DMS114 treated with DMSO at 0.1 percent for 48 hours (cell line): ENCODE measurements around the gene ABHD14A.
A peak's percentile ranks its signal among the peaks of the same experiment; 100 is the strongest.
"Not testable (repeated sequence)": the region's sequence is repeated elsewhere in the genome, so short reads cannot be mapped to it uniquely, and the experiment has no call there.

ENCODE experiments used
- DNase-seq: peaks from one replicate; lab custom pipeline; 2025; ENCODE audit not compliant: unreplicated experiment; lab: John Stamatoyannopoulos, UW

The ABHD14A gene

DNA sequence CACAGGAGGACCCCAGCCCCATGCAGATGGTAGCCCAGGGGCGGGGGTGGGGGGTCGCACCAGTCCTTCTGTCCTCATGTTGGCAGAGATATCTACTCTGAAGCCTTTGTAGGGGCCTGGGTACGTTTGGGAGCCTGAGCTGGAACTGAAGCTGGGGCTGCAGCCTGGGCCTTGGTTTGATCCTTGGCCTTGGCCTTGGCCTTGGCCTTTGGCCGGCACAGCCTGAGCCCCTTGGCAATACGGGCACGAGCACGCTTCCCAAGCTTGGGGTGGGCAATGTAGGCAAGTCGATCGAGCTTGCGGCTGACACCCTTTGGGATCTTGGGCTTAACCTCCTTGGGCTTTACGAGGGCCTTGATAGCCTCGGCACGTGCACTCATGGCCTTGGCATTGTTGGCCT lies 18.8 kb downstream of the ABHD14A start:
- not testable (repeated sequence) for DNase-seq

DNA sequence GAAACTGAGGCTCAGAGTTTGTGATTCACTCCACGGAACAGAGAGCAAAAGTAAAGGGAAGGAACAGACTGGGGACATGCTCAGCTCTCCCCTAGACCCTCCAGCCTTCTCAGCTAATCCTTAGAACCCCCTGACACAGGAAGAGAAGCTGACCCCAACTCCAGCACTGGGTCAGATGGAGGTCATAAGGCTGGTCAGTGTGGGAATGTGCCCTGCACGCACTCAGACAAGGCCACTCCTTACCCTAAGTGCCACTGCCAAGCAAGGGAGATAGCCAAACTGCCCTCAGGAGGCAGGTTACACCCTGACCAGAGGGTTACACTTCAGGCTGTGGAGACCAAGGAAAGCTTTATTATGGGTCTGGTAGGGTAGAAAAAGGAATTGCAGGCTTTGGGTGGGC lies 19.7 kb downstream of the ABHD14A start:
- no peak for DNase-seq

DNA sequence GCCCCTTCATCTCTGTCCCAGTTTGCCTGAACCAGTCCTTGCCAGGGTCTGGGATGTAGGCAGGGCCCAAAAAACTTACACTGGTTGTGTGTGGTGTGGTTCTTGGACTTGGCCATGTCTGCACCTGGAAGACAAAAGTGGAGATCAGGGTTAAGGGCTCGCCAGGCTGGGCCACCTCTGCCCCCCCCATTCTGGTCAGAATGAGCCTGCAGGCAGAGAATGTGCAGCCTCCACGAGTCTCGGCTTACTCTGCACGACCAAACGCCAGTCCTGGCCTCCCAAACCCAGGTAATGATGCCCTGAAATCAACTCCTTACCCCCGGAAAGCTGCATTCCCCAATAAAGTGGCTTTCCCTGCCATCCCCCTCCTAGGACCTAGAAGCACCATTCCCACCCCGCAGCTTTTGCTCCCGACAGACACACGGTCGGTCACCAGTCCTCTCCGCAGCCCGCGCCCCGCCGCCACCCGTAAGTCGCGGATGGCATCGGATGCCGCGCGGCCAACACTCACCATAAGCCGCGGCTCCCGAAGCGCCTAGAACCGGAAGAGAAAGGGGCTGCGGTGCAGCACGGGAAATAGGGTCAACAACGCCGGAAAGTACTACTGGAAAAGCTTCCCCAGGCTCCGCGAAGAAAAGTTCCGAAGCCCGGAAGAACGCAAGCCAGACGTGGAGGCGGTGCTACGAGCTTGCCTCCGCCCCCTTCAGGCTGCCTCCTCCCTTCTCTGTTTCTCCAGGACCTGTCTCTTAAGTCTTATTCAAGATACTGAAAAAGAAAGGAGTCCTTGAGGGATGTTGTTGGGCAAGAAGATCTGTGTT lies 20.7 kb downstream of the ABHD14A start, which contains the start of gene RPL29:
TSS of gene RPL29 (minus strand) at position 550 of the 818 bp plus-strand sequence. CDS start at position 116, 434 bp downstream.
- DNase-seq = peak; percentile 94

DNA sequence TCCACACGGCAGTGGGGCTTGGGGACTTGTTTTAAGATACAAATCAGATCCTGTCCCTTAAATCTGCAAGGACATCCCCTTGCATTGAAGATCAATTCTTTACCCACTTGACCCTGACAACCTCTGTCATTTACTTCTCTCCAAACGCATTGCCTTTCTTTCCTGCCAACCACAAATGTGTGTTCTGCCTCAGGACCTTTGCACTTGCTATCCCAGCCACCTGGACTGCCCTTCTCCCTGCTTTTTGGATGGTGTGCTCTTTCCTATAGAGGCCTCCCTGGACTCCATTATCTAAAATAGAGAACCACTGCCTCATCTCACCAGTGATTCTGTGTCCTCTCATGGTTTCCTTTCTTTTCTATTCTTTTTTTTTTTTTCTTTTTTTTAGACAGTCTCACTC lies 22.3 kb downstream of the ABHD14A start:
- no peak for DNase-seq

DNA sequence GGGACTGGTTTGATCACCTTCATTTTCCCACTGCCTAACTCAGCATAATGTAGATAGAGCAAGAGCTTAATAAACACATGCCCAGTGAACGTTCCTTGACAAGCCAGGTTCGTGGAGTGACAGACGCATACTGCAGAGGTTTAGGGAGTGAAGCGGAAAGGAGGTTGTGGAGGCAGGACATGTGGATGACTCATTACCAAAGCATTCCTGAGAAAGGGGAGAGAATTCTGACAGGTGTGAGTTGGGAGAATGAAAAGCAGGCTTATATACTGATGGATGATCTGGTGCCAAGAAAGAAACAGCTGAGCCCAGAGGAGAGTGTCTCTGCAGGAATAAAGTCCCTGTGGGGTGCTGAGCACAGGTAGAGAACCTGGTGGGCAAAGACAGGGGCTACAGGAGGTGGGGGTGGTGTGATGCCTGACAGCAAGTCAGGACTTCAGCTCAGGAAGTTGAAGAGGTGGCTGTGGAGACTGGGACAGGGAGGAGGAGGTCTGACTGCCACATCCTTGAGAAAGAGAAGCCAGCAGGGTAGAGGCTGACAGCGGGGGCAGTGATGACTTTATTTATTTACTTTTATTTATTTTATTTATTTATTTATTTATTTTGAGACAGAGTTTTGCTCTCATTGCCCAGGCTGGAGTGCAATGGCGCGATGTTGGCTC lies 23.2 kb downstream of the ABHD14A start:
- DNase-seq = no peak

DNA sequence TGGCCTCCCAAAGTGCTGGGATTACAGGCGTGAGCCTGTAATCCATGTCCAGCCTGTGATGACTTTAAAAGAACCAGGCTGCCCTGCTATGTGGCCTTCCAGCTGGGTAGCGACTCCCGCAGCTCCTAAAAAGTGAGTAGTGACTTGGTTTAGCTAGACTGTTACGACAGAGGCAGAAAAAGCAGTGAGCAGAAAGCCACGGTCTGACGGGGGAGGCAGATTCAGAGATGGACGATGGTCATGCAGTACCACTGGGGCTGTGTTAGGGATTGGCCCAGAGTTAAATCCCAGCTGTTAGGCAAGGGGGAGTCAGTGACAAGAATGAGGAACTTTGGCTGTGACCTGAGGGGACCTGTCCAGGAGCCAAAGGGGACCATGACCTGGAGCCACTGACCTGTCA lies 23.9 kb downstream of the ABHD14A start:
- no peak for DNase-seq

DNA sequence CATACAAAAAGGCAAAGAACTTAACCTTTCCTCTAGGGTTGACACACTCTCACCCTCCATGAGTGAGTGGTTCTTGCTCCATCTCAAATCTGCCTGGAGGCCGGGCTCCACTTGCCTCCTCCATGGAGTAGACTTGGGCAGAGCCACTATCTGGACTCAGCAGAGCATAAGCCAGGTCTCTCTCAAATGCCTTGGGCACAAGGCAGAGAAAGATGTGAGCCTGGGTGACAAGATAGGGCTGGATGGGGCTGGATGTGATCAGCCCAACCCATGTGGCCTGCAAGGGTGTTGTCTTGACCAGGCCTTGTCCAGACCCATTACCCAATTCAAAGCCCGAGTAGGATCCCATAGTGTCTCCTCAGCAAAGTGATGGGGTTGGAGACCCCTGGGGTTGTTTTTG lies 25.0 kb downstream of the ABHD14A start:
- DNase-seq = no peak

DNA sequence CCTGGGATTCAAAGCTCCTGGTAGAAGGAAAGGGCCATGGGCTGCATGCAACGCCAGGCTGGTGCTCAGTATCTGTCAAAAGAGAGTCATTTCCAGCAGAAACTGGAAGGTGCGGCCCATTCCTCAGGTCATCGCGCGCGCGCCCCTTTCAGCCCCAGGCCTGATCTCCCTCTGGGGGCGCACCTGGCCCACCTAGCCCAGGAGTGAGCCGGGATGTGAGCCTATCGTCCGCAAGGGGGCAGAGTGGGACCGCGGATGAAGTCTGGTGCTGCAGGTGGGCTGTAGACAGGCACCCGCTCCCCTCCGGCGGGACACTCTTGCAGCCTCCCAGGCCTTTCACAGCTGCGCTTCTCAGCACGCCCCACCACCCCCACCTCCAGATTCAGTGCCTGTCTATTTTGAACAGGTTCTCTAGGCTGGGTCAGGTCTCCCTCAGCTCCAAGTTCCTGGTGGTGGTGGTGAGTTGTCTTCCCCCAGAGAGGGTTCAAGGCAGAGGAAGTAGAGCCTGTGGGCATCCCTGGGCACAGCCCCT lies 26.6 kb downstream of the ABHD14A start:
- DNase-seq = peak; percentile 10

DNA sequence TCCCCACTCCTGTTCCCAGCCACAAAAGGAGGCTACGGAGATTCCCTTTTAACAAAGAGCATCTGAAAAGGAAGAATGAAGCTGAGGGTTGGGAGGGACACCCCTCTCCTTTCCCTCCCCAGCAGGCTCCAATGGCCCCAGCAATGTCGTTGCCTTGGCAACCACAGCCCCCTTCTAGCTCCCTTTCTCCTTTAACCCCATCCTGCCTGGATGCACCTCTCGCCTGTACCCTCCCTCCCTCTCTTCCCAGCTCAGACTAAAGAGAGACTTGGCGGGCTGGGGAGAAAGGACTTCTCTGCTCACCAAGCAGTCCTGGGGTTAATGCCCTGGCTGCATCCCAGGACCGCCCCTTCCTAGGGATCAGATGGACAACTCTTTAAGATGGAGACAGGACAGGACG lies 27.9 kb downstream of the ABHD14A start:
- no peak for DNase-seq

DNA sequence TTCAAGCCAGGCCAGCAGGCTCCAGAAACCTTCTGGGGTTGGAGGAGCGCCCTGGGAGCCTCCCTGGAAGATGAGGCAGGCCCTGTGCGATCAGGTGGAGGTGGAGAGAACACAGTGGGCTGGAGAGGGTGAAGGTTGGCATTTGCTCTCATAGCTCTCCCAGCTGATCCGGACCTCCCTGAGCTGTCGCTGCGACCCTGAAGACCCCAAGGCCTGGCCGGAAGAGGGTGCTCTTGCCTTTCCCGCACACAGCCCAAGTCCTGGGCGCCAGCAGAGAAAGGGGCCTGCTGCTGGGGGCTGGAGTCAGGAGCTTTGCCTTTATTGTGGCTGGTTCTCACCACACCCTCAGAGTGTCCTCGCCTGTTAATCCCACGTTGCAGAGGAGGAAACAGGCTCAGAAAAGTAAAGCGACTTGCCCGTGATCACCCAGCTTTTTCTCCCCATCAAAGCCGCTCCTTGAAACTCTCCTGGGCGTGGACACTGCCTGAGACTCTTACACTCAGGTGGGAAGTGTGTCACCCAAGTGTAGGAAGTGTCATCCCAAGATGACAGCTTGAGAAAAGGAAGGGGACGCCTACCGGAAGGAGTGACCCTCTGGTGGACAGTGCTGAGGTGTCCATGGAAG lies 29.4 kb downstream of the ABHD14A start:
- no peak for DNase-seq

DNA sequence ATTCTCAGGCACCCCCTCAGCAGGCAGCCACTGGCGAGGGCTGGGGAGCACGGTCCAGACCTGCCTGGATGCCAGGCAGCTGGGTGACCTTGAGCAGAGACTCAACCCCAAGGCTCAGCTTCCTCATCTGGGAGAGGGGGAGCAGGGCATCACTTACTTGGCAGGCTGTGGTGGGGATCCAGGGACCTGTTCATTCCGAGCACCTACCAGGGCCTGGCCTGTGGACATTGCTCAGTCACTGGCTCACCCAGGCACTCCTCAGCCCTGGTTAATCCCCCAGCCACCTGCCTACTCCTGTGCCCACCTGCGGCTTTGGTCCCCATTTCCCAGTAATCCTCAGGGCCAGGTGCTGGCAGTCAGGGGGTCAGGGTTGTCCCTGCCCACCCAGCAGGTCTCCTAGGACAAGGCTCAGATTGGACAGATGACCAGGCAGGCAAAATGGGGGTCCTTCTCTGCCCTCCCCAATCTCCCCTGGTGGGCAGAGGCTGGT lies 30.1 kb downstream of the ABHD14A start:
- no peak for DNase-seq

DNA sequence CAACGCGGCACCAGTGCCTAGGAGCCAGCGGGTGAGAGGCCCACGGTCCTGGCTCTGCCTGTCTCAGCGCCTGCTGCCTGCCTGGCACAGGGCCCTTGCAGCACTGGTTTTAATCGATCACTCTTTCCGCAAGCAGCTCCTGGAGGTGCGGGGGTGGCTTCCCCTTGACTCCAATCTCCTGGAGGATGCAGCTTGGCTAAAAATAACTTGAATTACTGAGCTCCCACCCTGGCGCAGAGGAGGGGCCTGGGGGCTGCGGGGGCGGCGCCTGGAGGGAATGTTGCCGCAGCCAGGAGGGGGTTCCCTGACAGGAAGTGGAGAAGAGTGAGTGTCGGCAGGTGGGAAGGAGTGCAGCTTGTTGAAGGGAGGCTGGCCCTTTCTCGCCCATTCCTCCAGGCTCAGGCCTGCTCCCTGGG lies 30.7 kb downstream of the ABHD14A start:
- DNase-seq = no peak

DNA sequence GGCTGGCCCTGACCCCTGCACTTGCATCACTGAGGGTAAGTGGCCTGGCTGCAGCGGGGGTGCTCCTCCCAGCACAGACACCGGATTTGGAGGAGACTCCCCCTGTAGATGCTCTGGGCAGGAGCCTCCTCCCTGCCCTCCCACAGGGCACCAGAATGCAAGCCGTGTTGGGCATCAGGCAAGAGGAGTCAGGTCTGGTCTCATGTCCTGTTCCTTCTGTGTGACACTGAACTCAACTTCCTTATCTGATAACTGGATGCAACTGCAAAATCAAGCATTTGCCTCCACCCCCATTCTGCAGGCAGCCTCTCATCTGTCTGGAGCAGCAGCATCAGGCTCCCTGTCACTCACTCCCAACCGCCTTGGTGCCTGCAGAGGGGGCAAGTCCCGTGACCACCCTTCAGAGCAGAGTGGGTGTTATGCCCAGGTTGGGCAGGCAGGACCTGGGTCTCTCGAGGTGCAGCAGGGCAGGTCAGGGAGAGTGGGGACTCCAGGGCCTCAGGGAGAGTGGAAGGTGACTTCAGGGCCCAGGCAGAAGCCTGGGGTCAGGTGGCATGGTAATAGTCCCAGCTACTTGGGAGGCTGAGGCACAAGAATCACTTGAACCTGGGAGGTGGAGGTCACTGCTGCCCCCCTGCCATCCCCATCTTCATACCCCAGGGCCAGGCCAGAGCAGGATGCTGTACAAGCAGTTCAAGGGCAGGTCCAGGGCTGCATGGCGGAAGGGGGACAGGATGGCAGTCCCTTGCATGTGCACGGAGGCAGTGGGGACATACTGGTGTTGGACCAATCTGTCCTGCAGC lies 31.4 kb downstream of the ABHD14A start:
- DNase-seq = no peak

DNA sequence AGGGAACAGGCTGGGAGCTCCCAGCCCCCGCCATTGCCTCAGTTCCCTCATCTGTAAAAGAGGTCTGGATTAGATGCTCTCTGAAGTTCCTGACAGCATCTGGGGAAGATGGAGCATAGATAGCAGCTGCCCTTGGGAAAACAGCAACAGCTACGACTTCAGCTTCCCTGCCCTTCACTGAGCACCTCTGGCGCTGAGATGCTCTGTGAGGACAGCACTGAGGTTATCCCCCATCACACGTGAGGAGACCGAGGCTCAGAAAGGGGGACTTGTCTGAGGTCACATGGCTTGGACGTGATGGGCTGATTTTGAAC lies 31.9 kb downstream of the ABHD14A start:
- no peak for DNase-seq

DNA sequence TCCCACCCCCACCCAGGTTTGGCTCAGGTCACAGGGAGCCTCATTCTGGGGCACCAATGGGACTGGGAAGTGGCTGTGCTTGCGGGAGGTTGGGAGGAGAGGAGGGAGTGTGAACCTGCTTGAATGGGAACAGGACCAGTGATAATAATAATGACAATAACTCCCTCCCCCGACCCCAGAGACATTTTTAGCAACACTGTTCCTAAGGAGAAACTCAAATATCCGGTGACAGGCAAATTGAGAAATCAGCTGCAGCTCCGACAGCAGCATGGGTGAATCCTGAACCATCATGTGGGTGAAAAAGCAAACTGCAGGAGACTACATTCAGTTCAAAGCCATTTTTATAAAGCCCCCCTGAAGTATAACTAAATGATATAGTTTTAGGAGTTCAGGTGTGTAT lies 32.4 kb downstream of the ABHD14A start:
- no peak for DNase-seq

DNA sequence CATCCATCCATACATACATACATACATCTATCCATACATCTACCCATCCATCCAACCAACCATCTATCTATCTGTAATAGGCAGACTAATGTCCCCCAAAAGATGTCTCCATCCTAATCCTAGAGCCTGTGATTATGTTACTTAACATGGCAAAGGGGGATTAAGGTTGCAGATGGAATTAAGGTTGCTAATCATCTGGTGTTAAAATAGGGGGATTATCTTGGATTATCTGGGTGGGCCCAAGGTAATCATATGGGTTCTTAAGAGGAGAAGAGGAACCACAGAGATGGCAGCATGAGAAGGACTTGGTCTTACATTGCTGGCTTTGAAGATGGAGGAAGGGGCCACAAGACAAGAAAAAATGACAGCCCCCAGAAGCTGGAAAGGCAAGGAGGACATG lies 35.6 kb downstream of the ABHD14A start:
- no peak for DNase-seq

DNA sequence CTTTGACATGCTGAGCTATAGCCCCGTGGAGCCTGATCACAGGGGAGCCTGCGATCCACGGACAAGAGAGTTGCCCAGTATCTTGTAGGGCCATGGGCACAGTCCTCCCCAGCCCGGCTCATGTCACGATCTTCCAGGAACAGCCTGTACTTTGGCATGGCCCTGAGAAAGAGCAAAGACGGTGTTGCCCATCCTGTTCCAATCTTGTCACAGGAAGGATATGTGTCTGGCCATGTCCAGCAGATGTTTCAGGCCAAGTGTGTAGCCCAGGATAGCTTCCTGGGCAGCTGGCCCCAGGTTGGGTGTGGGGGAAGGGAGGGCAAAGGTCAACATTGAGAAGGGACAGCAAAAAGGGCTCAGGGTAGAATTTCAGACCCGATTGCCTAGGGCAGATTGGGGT lies 37.8 kb downstream of the ABHD14A start:
- DNase-seq = no peak

DNA sequence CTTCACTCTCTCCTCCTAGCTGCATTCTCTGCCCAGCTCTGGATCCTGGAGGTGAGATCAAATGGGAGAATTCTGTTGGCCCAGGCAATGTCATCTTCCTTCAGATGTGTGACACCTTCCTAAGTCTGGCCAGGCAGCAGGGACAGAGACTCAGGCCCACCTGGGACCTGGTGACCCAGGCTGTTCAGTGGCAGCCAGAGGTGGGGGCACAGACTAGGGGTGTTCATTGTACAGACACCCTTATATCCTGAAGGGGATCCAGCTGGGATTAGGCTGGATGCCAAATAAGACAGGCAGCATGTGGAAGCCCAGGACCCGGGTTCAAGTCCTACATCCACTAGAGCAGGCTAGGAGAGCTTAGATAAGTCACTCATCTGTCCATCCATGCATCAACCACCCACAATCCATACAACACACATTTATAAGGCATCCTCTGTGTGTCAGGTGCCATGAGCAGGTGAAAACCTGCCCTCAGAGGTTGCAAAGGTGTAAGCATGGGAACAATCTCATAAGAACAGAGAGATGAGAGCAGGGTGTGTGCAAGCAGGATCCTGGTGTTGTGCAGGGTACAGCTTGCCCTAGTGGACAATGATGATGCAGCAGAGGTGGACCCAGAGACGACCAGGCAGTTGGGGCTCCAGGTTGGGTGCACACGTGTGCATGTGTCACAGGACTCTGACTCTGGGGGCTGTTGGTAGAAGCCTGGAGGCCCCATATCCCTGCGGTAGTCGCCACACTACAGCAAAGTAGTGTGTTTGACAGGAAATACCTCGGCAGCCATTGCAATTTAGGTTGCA lies 39.1 kb downstream of the ABHD14A start:
- no peak for DNase-seq

DNA sequence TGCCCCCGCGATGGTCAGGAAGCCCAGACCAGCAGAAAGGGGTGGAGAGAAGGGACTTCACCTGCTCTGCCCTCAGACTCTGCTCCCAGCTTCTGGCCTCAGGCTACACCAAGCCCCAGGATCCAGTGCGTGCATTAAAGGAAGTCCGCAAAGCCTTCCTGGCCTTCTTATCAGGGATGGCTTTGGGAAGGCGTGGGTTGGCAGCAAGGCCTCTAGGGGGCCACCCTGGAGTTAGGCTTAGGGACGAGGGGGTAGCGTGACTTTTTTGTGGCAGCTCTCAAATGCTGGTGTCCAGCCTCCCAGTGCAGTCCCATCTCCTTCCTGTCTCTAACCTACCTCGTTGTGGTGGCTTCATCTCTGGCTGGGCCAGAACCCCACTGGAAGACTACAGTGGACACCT lies 39.7 kb downstream of the ABHD14A start:
- DNase-seq = no peak
